GM12872 (cell line): ENCODE data around the gene PLA2G15.

Experiments used
- TF ChIP-seq, protein P1 (sequence below): IDR thresholded peaks from 3 replicates; pipeline ENCODE4 v1.5.1; 2011; ENCODE audit warnings: low read depth, mild to moderate bottlenecking, low read length, moderate library complexity; ENCODE audit not compliant: insufficient read depth

Gene PLA2G15

GRCh38 chr16:68284847-68285246, 39.7 kb downstream of the PLA2G15 start:
- TF ChIP-seq, protein P1, sequence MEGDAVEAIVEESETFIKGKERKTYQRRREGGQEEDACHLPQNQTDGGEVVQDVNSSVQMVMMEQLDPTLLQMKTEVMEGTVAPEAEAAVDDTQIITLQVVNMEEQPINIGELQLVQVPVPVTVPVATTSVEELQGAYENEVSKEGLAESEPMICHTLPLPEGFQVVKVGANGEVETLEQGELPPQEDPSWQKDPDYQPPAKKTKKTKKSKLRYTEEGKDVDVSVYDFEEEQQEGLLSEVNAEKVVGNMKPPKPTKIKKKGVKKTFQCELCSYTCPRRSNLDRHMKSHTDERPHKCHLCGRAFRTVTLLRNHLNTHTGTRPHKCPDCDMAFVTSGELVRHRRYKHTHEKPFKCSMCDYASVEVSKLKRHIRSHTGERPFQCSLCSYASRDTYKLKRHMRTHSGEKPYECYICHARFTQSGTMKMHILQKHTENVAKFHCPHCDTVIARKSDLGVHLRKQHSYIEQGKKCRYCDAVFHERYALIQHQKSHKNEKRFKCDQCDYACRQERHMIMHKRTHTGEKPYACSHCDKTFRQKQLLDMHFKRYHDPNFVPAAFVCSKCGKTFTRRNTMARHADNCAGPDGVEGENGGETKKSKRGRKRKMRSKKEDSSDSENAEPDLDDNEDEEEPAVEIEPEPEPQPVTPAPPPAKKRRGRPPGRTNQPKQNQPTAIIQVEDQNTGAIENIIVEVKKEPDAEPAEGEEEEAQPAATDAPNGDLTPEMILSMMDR: no peak

- TF ChIP-seq, protein P1: no peak
These were observed 40.5 kb downstream of the PLA2G15 start for GRCh38 chr16:68285683-68286082.

- TF ChIP-seq, protein P1: no peak
These were observed 41.2 kb downstream of the PLA2G15 start for GRCh38 chr16:68286153-68287074.

- TF ChIP-seq, protein P1: no peak
These were observed 42.4 kb downstream of the PLA2G15 start for GRCh38 chr16:68287276-68288251.

DNA sequence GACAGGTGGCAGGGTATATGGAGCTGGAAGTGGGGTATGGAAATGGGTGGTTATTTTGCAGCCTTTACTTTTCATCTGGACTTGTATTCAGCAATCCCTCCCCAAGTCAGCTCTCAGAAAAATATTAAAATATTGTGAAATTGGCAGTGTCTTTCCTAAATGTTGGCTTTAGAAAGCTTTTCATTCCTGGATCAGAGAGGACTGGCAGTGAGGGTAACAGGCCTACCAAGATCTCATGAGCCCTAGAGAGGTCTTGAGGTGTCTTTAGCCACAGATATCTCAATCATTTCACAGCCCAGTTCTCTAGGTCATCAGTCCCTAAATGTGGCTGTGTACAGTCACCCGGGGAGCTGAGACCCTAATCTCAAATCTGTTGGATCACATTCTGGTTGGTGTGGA, 43.1 kb downstream of the PLA2G15 start:
- TF ChIP-seq, protein P1: no peak

DNA sequence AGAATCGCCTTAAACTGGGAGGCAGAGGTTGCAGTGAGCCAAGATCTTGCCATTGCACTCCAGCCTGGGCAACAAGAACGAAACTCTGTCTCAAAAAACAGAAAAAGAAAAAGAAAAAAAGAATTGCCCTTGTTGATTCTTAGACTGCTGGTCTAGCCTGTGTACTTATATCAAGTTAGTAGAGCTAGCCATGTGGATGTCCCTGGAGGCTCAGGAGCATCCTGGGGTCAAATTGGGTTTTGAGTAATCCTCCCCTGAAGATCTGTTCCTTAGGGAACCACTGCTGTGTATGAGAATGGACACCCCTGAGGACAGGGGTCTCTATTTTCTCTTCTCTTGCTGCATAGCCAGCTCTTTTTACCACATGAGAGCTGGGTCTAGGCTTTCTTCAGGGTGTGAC, 44.0 kb downstream of the PLA2G15 start:
- TF ChIP-seq, protein P1: no peak

DNA sequence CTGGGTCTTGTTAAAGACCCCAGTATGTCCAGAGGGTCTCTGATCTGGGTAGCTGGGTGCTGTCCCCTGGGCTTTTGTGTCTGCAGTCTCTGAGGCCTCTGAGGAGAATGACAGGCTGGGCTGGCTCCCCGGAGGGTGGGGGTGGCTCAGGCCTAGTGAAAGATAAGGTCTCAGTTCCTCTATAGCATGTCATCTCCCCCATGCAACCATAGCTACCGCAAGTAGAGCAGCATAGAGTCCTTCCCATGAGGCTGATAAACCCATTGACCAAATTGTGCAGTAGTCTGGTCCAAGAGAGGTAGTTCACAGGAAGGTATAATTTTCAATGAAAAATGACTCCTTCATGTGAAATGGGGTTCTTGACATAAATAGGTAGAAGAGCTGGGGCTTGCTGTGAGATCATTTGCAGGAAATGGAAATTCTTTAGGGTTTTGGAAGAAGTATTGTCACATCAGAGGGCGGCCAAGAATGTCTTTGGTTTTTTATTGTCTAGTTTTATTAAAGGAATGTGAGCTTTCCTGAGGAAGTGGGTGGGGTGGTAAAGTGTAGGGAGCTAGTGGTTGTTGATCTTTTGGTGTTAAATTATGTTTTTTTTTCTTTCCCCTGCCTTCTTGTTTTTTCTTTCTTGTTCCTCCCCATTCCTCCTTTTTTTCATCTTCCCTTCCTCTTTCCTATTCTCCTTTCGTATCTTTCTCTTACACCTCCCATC, 44.6 kb downstream of the PLA2G15 start:
- TF ChIP-seq, protein P1: no peak
